Gastrocnemius medialis (tissue), 4 donors: ENCODE results near the gene ZMAT5.

Experiments
- POLR2A ChIP-seq, 2 donors: fragments of 450-650 bp; IDR thresholded peaks; one replicate each; pipeline ENCODE4 v1.6.1; 2017; ENCODE audit warnings: antibody characterized with exemption in 2 of 2, mild to moderate bottlenecking in 2 of 2, moderate library complexity in 2 of 2
- TF ChIP-seq, protein P1 (sequence below), 5 experiments: fragments of 450-650 bp in 3 of 5; fragments of 200-600 bp in 2 of 5; sonication (generic) in 2 of 5; IDR thresholded peaks in 4 of 5; conservative IDR thresholded peaks in 1 of 5; 1 replicate in 4 of 5; 2 replicates in 1 of 5; pipeline ENCODE4 v1.5.1; 2016 to 2019; ENCODE audit warnings: antibody characterized with exemption in 5 of 5, mild to moderate bottlenecking in 3 of 5, moderate library complexity in 3 of 5

DNA sequence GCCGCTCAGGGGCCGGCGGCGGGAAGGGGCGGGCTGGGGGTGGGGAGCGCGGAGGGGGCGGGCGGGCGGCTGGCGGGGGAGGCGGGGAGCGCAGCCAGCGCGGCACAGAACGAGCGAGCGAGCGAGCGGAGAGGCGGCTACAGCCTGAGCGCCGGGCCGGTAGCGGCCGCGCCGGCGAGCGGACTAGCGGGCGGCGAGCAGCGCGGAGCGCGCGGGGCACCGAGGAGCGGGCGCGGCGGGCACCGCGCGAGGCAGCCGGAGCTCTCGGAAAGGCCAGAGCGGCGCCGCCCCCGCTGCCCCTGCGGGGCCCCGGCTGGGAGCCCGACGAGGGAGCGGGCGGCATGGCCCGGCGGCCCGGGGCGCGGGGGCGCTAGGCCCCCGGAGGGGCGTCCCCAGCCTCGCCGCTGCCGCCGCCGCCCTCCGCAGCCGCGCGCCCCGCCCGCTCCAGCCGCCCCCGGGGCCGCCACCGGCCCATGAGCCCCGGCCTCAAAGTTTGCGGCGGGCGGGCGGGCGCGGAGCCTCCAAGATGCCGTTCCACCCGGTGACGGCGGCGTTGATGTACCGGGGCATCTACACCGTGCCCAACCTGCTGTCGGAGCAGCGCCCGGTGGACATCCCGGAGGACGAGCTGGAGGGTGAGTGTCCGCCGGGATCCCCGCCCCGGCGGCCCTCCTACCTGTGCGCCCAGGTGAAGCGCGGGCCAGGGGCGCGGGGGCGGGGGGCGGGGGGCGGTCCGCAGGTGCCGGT lies 46.7 kb downstream of the ZMAT5 start, which contains the start of gene CABP7:
- no peak for TF ChIP-seq POLR2A (IDR thresholded peaks at IDR 0.05)
- TF ChIP-seq, protein P1, sequence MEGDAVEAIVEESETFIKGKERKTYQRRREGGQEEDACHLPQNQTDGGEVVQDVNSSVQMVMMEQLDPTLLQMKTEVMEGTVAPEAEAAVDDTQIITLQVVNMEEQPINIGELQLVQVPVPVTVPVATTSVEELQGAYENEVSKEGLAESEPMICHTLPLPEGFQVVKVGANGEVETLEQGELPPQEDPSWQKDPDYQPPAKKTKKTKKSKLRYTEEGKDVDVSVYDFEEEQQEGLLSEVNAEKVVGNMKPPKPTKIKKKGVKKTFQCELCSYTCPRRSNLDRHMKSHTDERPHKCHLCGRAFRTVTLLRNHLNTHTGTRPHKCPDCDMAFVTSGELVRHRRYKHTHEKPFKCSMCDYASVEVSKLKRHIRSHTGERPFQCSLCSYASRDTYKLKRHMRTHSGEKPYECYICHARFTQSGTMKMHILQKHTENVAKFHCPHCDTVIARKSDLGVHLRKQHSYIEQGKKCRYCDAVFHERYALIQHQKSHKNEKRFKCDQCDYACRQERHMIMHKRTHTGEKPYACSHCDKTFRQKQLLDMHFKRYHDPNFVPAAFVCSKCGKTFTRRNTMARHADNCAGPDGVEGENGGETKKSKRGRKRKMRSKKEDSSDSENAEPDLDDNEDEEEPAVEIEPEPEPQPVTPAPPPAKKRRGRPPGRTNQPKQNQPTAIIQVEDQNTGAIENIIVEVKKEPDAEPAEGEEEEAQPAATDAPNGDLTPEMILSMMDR (IDR thresholded peaks at IDR 0.05 in 4 of 5, conservative IDR thresholded peaks at IDR 0.05 in 1 of 5) = no peak
